IMR-90 (cell line): ENCODE results near the gene WBP2. TPM values are rescaled to one million over a fixed set of nuclear protein-coding genes. Genes with fewer than 3 reads are reported as not detected.

Experiments used
- ATAC-seq: fragments of 200-7000 bp; cut with Tn5 transposase; 2 replicates; pipeline ENCODE4 v1.9.1; 2020; ENCODE audit warnings: low read depth, mild to moderate bottlenecking, moderate library complexity
- BruUV-seq: library from RNA; stranded (reverse); fragments of 400-500 nt; replicated peaks from 2 replicates; lab custom pipeline; 2021; lab: Mats Ljungman, UMichigan
- CTCF ChIA-PET: fragments of 300-600 bp; formaldehyde crosslinking; extraction: SDS; loops from one replicate; lab custom pipeline; 2021; ENCODE audit warnings: antibody characterized with exemption; lab: Yijun Ruan, JAX
- POLR2A ChIA-PET: fragments of 300-600 bp; sonication (Branson Sonifier 250); formaldehyde crosslinking; loops from one replicate; lab custom pipeline; 2022; ENCODE audit warnings: antibody characterized with exemption; ENCODE audit not compliant: unreplicated experiment; lab: Charles Lee
- DNase-seq: peaks from one replicate; pipeline ENCODE4 v3.0.0; 2013
- H2AFZ ChIP-seq: replicated peaks from 2 replicates; pipeline ENCODE3; 2013; ENCODE audit warnings: low read length, mild to moderate bottlenecking; ENCODE audit not compliant: poor library complexity
- H2AK5ac ChIP-seq: 2 replicates; pipeline ENCODE4 v1.6.1; 2013; ENCODE audit warnings: low read depth, low read length, inconsistent platforms
- H2AK9ac ChIP-seq: replicated peaks from 2 replicates; pipeline ENCODE3; 2013; ENCODE audit warnings: mild to moderate bottlenecking, low read depth, low read length, moderate library complexity; ENCODE audit not compliant: poor library complexity
- H2BK120ac ChIP-seq: 2 replicates; pipeline ENCODE4 v1.6.1; 2013; ENCODE audit warnings: low read depth, low read length, inconsistent platforms
- H2BK15ac ChIP-seq: 3 replicates; pipeline ENCODE4 v1.6.1; 2013; ENCODE audit warnings: low read depth, low read length, inconsistent platforms
- H2BK20ac ChIP-seq: 2 replicates; pipeline ENCODE4 v1.6.1; 2013; ENCODE audit warnings: low read depth, mild to moderate bottlenecking, inconsistent platforms, low read length, moderate library complexity
- H2BK5ac ChIP-seq: 2 replicates; pipeline ENCODE4 v1.6.1; 2013; ENCODE audit warnings: mild to moderate bottlenecking, low read depth, low read length, inconsistent platforms; ENCODE audit not compliant: poor library complexity, severe bottlenecking
- H3K14ac ChIP-seq: replicated peaks from 2 replicates; pipeline ENCODE4 v1.6.1; 2013; ENCODE audit warnings: low read depth, low read length, inconsistent platforms
- H3K18ac ChIP-seq: 2 replicates; pipeline ENCODE4 v1.6.1; 2013; ENCODE audit warnings: low read depth, low read length, control low read depth
- H3K23ac ChIP-seq: 2 replicates; pipeline ENCODE4 v1.6.1; 2013; ENCODE audit warnings: low read depth, low read length, inconsistent platforms
- H3K27ac ChIP-seq: 2 replicates; pipeline ENCODE4 v1.5.1; 2013; ENCODE audit warnings: mild to moderate bottlenecking, control low read depth, low read length; ENCODE audit not compliant: insufficient read depth
- H3K27me3 ChIP-seq: 2 replicates; pipeline ENCODE4 v1.6.1; 2013; ENCODE audit warnings: low read length; ENCODE audit not compliant: control insufficient read depth, insufficient read depth
- H3K36me3 ChIP-seq: 2 replicates; pipeline ENCODE4 v1.6.1; 2013; ENCODE audit warnings: low read length, mixed read lengths; ENCODE audit not compliant: control insufficient read depth, insufficient read depth
- H3K4ac ChIP-seq: 2 replicates; pipeline ENCODE4 v1.6.1; 2013; ENCODE audit warnings: low read depth, low read length, inconsistent platforms
- H3K4me1 ChIP-seq: 2 replicates; pipeline ENCODE4 v1.6.1; 2013; ENCODE audit warnings: low read length, mixed read lengths; ENCODE audit not compliant: control insufficient read depth, insufficient read depth
- H3K4me2 ChIP-seq: 2 replicates; pipeline ENCODE4 v1.6.1; 2013; ENCODE audit warnings: low read depth, mild to moderate bottlenecking, control low read depth, low read length, moderate library complexity
- H3K4me3 ChIP-seq: 2 replicates; pipeline ENCODE4 v1.5.1; 2013; ENCODE audit warnings: low read depth, mild to moderate bottlenecking, control low read depth, low read length, moderate library complexity; ENCODE audit not compliant: insufficient read depth
- H3K56ac ChIP-seq: 2 replicates; pipeline ENCODE4 v1.6.1; 2013; ENCODE audit warnings: low read length, inconsistent platforms; ENCODE audit not compliant: insufficient read depth; ENCODE audit errors: extremely low read depth
- H3K79me1 ChIP-seq, 2 experiments: 2 replicates each; pipeline ENCODE4 v1.6.1; 2013; ENCODE audit warnings: low read length in 2 of 2, inconsistent platforms in 1 of 2, low read depth in 1 of 2
- H3K9ac ChIP-seq: 2 replicates; pipeline ENCODE4 v1.6.1; 2013; ENCODE audit warnings: low read depth, low read length, control low read depth
- H3K9me1 ChIP-seq: 2 replicates; pipeline ENCODE4 v1.6.1; 2013; ENCODE audit warnings: low read length, inconsistent platforms; ENCODE audit not compliant: insufficient read depth
- H3K9me3 ChIP-seq: 2 replicates; pipeline ENCODE4 v1.6.1; 2013; ENCODE audit warnings: low read length; ENCODE audit not compliant: control insufficient read depth, insufficient read depth
- H4K20me1 ChIP-seq: 2 replicates; pipeline ENCODE4 v1.6.1; 2013; ENCODE audit warnings: low read length, inconsistent platforms; ENCODE audit not compliant: insufficient read depth
- H4K5ac ChIP-seq: 2 replicates; pipeline ENCODE4 v1.6.1; 2013; ENCODE audit warnings: mild to moderate bottlenecking, low read depth, low read length, control low read depth
- H4K8ac ChIP-seq, 2 experiments: 2 replicates each; pipeline ENCODE4 v1.6.1; 2013; ENCODE audit warnings: low read depth in 2 of 2, low read length in 2 of 2, control low read depth in 1 of 2, inconsistent platforms in 1 of 2
- H4K91ac ChIP-seq: 2 replicates; pipeline ENCODE4 v1.6.1; 2013; ENCODE audit warnings: low read depth, low read length, inconsistent platforms; ENCODE audit not compliant: insufficient read depth
- BHLHE40 ChIP-seq: fragments of 150-350 bp; IDR thresholded peaks from 2 replicates; pipeline ENCODE4 v1.6.1; 2016; ENCODE audit warnings: mild to moderate bottlenecking, low read depth, low read length
- CEBPB ChIP-seq: IDR thresholded peaks from 2 replicates; pipeline ENCODE4 v1.6.1; 2012; ENCODE audit warnings: low read depth, low read length, improper control_type of control experiment
- CHD1 ChIP-seq: IDR thresholded peaks from 2 replicates; pipeline ENCODE4 v1.6.1; 2012; ENCODE audit warnings: low read depth, low read length, improper control_type of control experiment
- FOS ChIP-seq: fragments of 150-350 bp; IDR thresholded peaks from 2 replicates; pipeline ENCODE4 v1.6.1; 2016; ENCODE audit warnings: low read depth, low read length
- MAFK ChIP-seq: IDR thresholded peaks from 2 replicates; pipeline ENCODE4 v1.6.1; 2012; ENCODE audit warnings: low read depth, low read length, improper control_type of control experiment
- MAZ ChIP-seq: IDR thresholded peaks from 2 replicates; pipeline ENCODE4 v1.6.1; 2012; ENCODE audit warnings: low read depth, mild to moderate bottlenecking, low read length, improper control_type of control experiment, moderate library complexity, borderline replicate concordance
- MXI1 ChIP-seq: IDR thresholded peaks from 2 replicates; pipeline ENCODE4 v1.6.1; 2012; ENCODE audit warnings: low read depth, mild to moderate bottlenecking, low read length, moderate library complexity, borderline replicate concordance
- NFE2L2 ChIP-seq: fragments of 150-350 bp; IDR thresholded peaks from 2 replicates; pipeline ENCODE4 v1.6.1; 2016; ENCODE audit warnings: low read depth, mild to moderate bottlenecking, low read length
- POLR2A ChIP-seq: IDR thresholded peaks from 2 replicates; pipeline ENCODE4 v1.6.1; 2012; ENCODE audit warnings: mild to moderate bottlenecking, low read depth, low read length
- RAD21 ChIP-seq: IDR thresholded peaks from 2 replicates; pipeline ENCODE4 v1.6.1; 2012; ENCODE audit warnings: low read length, improper control_type of control experiment
- RCOR1 ChIP-seq: IDR thresholded peaks from 2 replicates; pipeline ENCODE4 v1.6.1; 2012; ENCODE audit warnings: mild to moderate bottlenecking, low read length, improper control_type of control experiment; ENCODE audit not compliant: insufficient replicate concordance
- RFX5 ChIP-seq: IDR thresholded peaks from 2 replicates; pipeline ENCODE4 v1.8.0; 2012; ENCODE audit warnings: low read depth, mild to moderate bottlenecking, low read length, moderate library complexity
- SMC3 ChIP-seq: fragments of 150-350 bp; IDR thresholded peaks from 2 replicates; pipeline ENCODE4 v1.6.1; 2016; ENCODE audit warnings: low read depth, mild to moderate bottlenecking, antibody characterized with exemption, low read length, moderate library complexity
- WGBS, 2 experiments: methylation state at CpG; one replicate each; pipeline versions ENCODE4 v1.1.5 to v1.1.7; 2013; ENCODE audit warnings: missing lambda C conversion rate in 2 of 2; ENCODE audit not compliant: insufficient read length in 1 of 2; ENCODE audit errors: extremely low coverage in 2 of 2; 5-methylcytosine and 5-hydroxymethylcytosine counted together
- dilution Hi-C: fragments of 300-500 bp; cut with HindIII; formaldehyde crosslinking; loops from one replicate; pipeline ENCODE4 v1.14.3; 2018; ENCODE audit warnings: low sequenced_read_pairs; ENCODE audit not compliant: unreplicated experiment
- in situ Hi-C: fragments of 300-500 bp; cut with MboI; formaldehyde crosslinking; loops from 3 replicates; pipeline ENCODE4 v1.14.3; 2019; ENCODE audit warnings: low sequenced_read_pairs, inconsistent platforms, mixed read lengths
- intact Hi-C: fragments of 100-400 bp; cut with micrococcal nuclease; formaldehyde crosslinking; loops from 2 replicates; pipeline ENCODE4 v1.10.0; 2022
- polyA plus RNA-seq, 3 experiments: library from polyadenylated mRNA; depleted of rRNA; stranded (reverse); fragments of >200 nt; gene quantifications; 2 replicates each; pipeline ENCODE4 v1.2.3, GENCODE V29; 2012; ENCODE audit warnings: low replicate concordance in 1 of 3
- total RNA-seq: library from RNA; depleted of rRNA; stranded (reverse); fragments of >200 nt; gene quantifications from 2 replicates; pipeline ENCODE4 v1.2.3, GENCODE V29; 2012
- TF ChIP-seq, protein P1 (sequence below): fragments of 150-350 bp; IDR thresholded peaks from 2 replicates; pipeline ENCODE4 v1.6.1; 2017; ENCODE audit warnings: mild to moderate bottlenecking, antibody characterized with exemption, low read length, low read depth
- TF ChIP-seq, protein P2 (sequence below): fragments of 150-350 bp; IDR thresholded peaks from 2 replicates; pipeline ENCODE4 v1.6.1; 2016; ENCODE audit warnings: low read depth, mild to moderate bottlenecking, low read length, moderate library complexity, borderline replicate concordance

Gene WBP2
- total and polyA plus RNA-seq, 2 of the 4 experiments (the other 2 are of a cell fraction) = 9.0 to 35.5 TPM

DNA sequence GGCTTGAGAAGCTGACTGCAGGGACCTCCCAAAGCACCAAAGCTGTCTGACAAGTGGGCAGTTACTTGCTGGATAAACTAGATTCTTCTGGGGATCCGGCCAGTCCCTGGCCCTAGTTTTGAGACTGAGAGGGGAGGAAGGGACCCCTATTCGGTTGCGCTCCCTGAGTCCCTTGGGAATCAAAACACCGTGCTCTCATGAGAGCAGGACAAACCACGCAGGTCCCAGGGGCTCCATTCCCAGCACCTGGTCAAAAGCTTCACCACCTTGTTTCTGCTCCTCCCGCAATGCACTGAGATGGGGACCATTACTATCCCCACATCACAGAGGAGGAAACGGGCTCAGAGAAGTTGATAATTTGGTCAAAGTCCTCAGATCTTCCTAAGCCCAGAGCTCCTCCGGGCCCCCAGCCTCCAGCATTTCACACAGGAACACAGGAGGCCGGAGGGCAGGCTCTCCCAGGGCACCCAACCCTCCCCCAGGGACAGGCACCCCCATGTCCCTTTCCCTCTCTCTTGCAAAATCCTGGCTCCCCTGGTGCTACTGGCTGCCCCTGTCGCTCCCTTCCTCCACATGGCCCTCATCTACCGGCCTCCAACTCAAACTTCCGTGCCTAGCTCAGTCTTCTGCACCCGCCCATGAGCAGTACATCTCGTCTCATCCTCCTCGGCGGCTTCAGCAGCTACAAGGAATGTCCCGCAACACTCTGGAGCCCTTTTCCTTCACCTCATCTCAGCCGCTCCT, 38.3 kb upstream of the WBP2 start:
- H2BK20ac ChIP-seq = no peak overlapping the region
- H3K4me1 ChIP-seq = peaks cover 7% of the 10 kb centered on the region; the same call in 1 of the 2 replicates
- H3K9ac ChIP-seq = no peak overlapping the region
- intact Hi-C loops = no loop called here
- H4K8ac ChIP-seq = no peak overlapping the region
- in situ Hi-C loops = no loop called here
- no peak overlapping the region for H3K23ac ChIP-seq
- ATAC-seq = no peak
- H3K18ac ChIP-seq = no peak overlapping the region
- dilution Hi-C loops = no loop called here
- H3K56ac ChIP-seq = no peak overlapping the region
- H3K4ac ChIP-seq = no peak overlapping the region
- peaks cover 18% of the 10 kb centered on the region for H3K36me3 ChIP-seq
- no peak overlapping the region for H2BK15ac ChIP-seq
- H3K14ac ChIP-seq = no peak overlapping the region
- no peak overlapping the region for H4K5ac ChIP-seq
- no peak overlapping the region for H3K4me3 ChIP-seq
- WGBS, 2 experiments = 95% methylated on average over 9 of the region's 18 CpGs; no CpG with 5 or more reads in 1 of the 2 experiments
- DNase-seq = no peak
- H3K79me1 ChIP-seq = peaks cover 9 to 44% of the 10 kb centered on the region in 2 experiments; a peak in 3 of 4 replicates
- H3K9me3 ChIP-seq = no peaks in the 10 kb centered on the region
- no peak overlapping the region for H3K27ac ChIP-seq
- peak overlapping the region; percentile 28 for H2AK9ac ChIP-seq
- H4K91ac ChIP-seq = no peak overlapping the region
- H2BK5ac ChIP-seq = no peak overlapping the region
- H4K20me1 ChIP-seq = peaks cover 4% of the 10 kb centered on the region; the same call in 1 of the 2 replicates
- BruUV-seq = no TSS peak
- H3K27me3 ChIP-seq = no peaks in the 10 kb centered on the region
- H2AFZ ChIP-seq = no peak overlapping the region
- H3K4me2 ChIP-seq = no peak overlapping the region
- ChIA-PET CTCF (no interaction called here), POLR2A (no interaction called here)
- H3K9me1 ChIP-seq = peaks cover 12% of the 10 kb centered on the region; the same call in 1 of the 2 replicates
- H2AK5ac ChIP-seq = no peak overlapping the region
- no peak overlapping the region for H2BK120ac ChIP-seq
- no peak for TF ChIP-seq RCOR1
- TF ChIP-seq CHD1 = no peak
- TF ChIP-seq, protein P1, sequence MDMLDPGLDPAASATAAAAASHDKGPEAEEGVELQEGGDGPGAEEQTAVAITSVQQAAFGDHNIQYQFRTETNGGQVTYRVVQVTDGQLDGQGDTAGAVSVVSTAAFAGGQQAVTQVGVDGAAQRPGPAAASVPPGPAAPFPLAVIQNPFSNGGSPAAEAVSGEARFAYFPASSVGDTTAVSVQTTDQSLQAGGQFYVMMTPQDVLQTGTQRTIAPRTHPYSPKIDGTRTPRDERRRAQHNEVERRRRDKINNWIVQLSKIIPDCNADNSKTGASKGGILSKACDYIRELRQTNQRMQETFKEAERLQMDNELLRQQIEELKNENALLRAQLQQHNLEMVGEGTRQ = no peak
- TF ChIP-seq MXI1 = no peak
- TF ChIP-seq RAD21 = no peak
- TF ChIP-seq MAZ = no peak
- TF ChIP-seq, protein P2, sequence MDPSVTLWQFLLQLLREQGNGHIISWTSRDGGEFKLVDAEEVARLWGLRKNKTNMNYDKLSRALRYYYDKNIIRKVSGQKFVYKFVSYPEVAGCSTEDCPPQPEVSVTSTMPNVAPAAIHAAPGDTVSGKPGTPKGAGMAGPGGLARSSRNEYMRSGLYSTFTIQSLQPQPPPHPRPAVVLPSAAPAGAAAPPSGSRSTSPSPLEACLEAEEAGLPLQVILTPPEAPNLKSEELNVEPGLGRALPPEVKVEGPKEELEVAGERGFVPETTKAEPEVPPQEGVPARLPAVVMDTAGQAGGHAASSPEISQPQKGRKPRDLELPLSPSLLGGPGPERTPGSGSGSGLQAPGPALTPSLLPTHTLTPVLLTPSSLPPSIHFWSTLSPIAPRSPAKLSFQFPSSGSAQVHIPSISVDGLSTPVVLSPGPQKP = no peak
- no peak for TF ChIP-seq SMC3
- no peak for TF ChIP-seq CEBPB
- TF ChIP-seq POLR2A = no peak
- no peak for TF ChIP-seq MAFK
- TF ChIP-seq RFX5 = no peak
- no peak for TF ChIP-seq FOS
- TF ChIP-seq BHLHE40 = no peak
- TF ChIP-seq NFE2L2 = no peak
